PFSK-1 (cell line): ENCODE measurements around the gene GRID1.

Experiments used
- FOXP2 ChIP-seq: optimal IDR thresholded peaks from 2 replicates; pipeline ENCODE3; 2011; ENCODE audit warnings: borderline replicate concordance, control low read depth, inconsistent platforms; ENCODE audit not compliant: insufficient read depth; ENCODE audit errors: extremely low read length, extremely low read depth
- POLR2AphosphoS5 ChIP-seq: IDR thresholded peaks from 2 replicates; pipeline ENCODE4 v1.6.1; 2012; ENCODE audit warnings: low read depth, mild to moderate bottlenecking, control low read depth, low read length, moderate library complexity
- REST ChIP-seq, 2 experiments: IDR thresholded peaks; 2 replicates each; pipeline versions ENCODE4 v1.6.1 to v1.8.0; 2011 to 2012; ENCODE audit warnings: low read depth in 2 of 2, low read length in 2 of 2, control low read depth in 1 of 2, inconsistent platforms in 1 of 2, mild to moderate bottlenecking in 1 of 2, moderate library complexity in 1 of 2; ENCODE audit not compliant: insufficient read depth in 1 of 2
- SIN3A ChIP-seq: IDR thresholded peaks from 2 replicates; pipeline ENCODE4 v1.6.1; 2012; ENCODE audit warnings: mild to moderate bottlenecking, low read length, moderate library complexity, borderline replicate concordance; ENCODE audit not compliant: insufficient read depth
- TAF1 ChIP-seq: IDR thresholded peaks from 2 replicates; pipeline ENCODE4 v1.6.1; 2012; ENCODE audit warnings: low read length, control low read depth, borderline replicate concordance; ENCODE audit not compliant: insufficient read depth

DNA sequence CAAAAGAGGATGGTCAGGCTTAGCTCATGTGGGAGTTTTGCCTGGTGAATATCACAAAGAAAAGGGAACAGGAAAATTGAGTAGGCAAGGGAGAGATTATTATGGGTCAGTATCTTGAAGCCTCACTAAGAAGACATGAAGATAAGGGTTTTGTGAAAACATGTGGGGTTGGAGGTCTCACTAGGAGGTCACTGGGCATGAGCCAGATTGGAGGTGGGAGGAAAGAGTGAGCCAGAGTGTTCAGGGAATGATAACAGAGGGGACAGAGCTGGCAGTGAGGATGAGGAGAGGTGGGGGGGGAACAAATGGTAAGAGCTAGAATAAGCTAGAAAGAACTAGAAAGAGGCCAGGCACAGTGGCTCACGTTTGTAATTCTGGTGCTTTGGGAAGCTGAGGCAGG, 374.3 kb downstream of the GRID1 start:
- no peak for TF ChIP-seq POLR2AphosphoS5
- TF ChIP-seq SIN3A: no peak
- TF ChIP-seq REST (IDR thresholded peaks at IDR 0.05; ENCODE audit: insufficient read depth in 1 of 2, low read depth in 2 of 2, low read length in 2 of 2): no peak
- TF ChIP-seq TAF1: no peak
- TF ChIP-seq FOXP2: no peak
